H9 (cell line): ENCODE data around the gene KAT2B. TPM values are rescaled to one million over a fixed set of nuclear protein-coding genes. Genes with fewer than 3 reads are reported as not detected.

Source experiments
- DNase-seq: peaks from one replicate; pipeline ENCODE4 v3.0.0-alpha.2; 2017
- H2AFZ ChIP-seq: one replicate; pipeline ENCODE4 v1.6.1; 2013; ENCODE audit warnings: mild to moderate bottlenecking, low read length, control low read depth, moderate library complexity
- H2AK5ac ChIP-seq: 2 replicates; pipeline ENCODE4 v1.6.1; 2013; ENCODE audit warnings: low read length, control low read depth, mixed read lengths; ENCODE audit not compliant: insufficient read length
- H2BK120ac ChIP-seq: one replicate; pipeline ENCODE4 v1.6.1; 2013; ENCODE audit warnings: low read depth, mild to moderate bottlenecking, low read length, control low read depth, inconsistent platforms; ENCODE audit not compliant: poor library complexity, severe bottlenecking
- H2BK12ac ChIP-seq: 2 replicates; pipeline ENCODE4 v1.6.1; 2013; ENCODE audit warnings: low read length, control low read depth, mixed read lengths, low read depth; ENCODE audit not compliant: insufficient read length
- H2BK15ac ChIP-seq: 2 replicates; pipeline ENCODE4 v1.6.1; 2013; ENCODE audit warnings: low read depth, low read length, control low read depth
- H2BK20ac ChIP-seq: one replicate; pipeline ENCODE4 v1.6.1; 2013; ENCODE audit warnings: low read depth, mild to moderate bottlenecking, low read length, control low read depth, inconsistent platforms; ENCODE audit not compliant: poor library complexity, severe bottlenecking
- H2BK5ac ChIP-seq: 2 replicates; pipeline ENCODE4 v1.6.1; 2013; ENCODE audit warnings: low read length, control low read depth, mixed read lengths; ENCODE audit not compliant: insufficient read length
- H3K14ac ChIP-seq: 2 replicates; pipeline ENCODE4 v1.6.1; 2013; ENCODE audit warnings: low read length, control low read depth; ENCODE audit not compliant: insufficient read depth
- H3K18ac ChIP-seq: 2 replicates; pipeline ENCODE4 v1.6.1; 2013; ENCODE audit warnings: low read depth, mild to moderate bottlenecking, mixed read lengths, low read length, control low read depth; ENCODE audit not compliant: insufficient read length
- H3K23ac ChIP-seq: 2 replicates; pipeline ENCODE4 v1.6.1; 2013; ENCODE audit warnings: low read length, control low read depth, mixed read lengths, low read depth; ENCODE audit not compliant: insufficient read length
- H3K23me2 ChIP-seq: 2 replicates; pipeline ENCODE4 v1.6.1; 2013; ENCODE audit warnings: low read depth, mild to moderate bottlenecking, mixed read lengths, low read length, control low read depth; ENCODE audit not compliant: insufficient read length, poor library complexity, severe bottlenecking
- H3K27ac ChIP-seq: 2 replicates; pipeline ENCODE4 v1.5.1; 2013; ENCODE audit warnings: low read length, control low read depth, mixed read lengths, low read depth; ENCODE audit not compliant: insufficient read length
- H3K27me3 ChIP-seq: 2 replicates; pipeline ENCODE4 v1.6.1; 2013; ENCODE audit warnings: low read length, control low read depth, inconsistent platforms; ENCODE audit not compliant: insufficient read depth
- H3K4ac ChIP-seq: 2 replicates; pipeline ENCODE4 v1.6.1; 2013; ENCODE audit warnings: low read depth, mild to moderate bottlenecking, control low read depth, inconsistent platforms, low read length, moderate library complexity
- H3K4me1 ChIP-seq: 2 replicates; pipeline ENCODE4 v1.6.1; 2013; ENCODE audit warnings: low read length, control low read depth, inconsistent platforms; ENCODE audit not compliant: insufficient read depth
- H3K4me2 ChIP-seq: 2 replicates; pipeline ENCODE4 v1.6.1; 2013; ENCODE audit warnings: low read length, control low read depth, mixed read lengths; ENCODE audit not compliant: insufficient read length, insufficient read depth
- H3K56ac ChIP-seq: 2 replicates; pipeline ENCODE4 v1.6.1; 2013; ENCODE audit warnings: low read depth, mild to moderate bottlenecking, mixed read lengths, low read length, control low read depth; ENCODE audit not compliant: insufficient read length
- H3K79me1 ChIP-seq: 2 replicates; pipeline ENCODE4 v1.6.1; 2013; ENCODE audit warnings: low read depth, mild to moderate bottlenecking, moderate library complexity, low read length, control low read depth, inconsistent platforms; ENCODE audit not compliant: insufficient read depth, poor library complexity, severe bottlenecking
- H3K79me2 ChIP-seq: 2 replicates; pipeline ENCODE4 v1.6.1; 2013; ENCODE audit warnings: low read length, control low read depth, inconsistent platforms; ENCODE audit not compliant: insufficient read depth
- H3K9ac ChIP-seq: 2 replicates; pipeline ENCODE4 v1.6.1; 2013; ENCODE audit warnings: low read length, control low read depth, mixed read lengths; ENCODE audit not compliant: insufficient read length; ENCODE audit errors: extremely low read depth
- H3K9me3 ChIP-seq: one replicate; pipeline ENCODE4 v1.6.1; 2013; ENCODE audit warnings: low read depth, low read length, inconsistent platforms; ENCODE audit not compliant: control insufficient read depth
- H3T11ph ChIP-seq: one replicate; pipeline ENCODE4 v1.6.1; 2013; ENCODE audit warnings: mild to moderate bottlenecking, low read length, control low read depth, inconsistent platforms
- H4K20me1 ChIP-seq: one replicate; pipeline ENCODE4 v1.6.1; 2013; ENCODE audit not compliant: control insufficient read depth, insufficient read length, insufficient read depth
- H4K5ac ChIP-seq: 2 replicates; pipeline ENCODE4 v1.6.1; 2013; ENCODE audit warnings: low read depth, mild to moderate bottlenecking, mixed read lengths, low read length, control low read depth; ENCODE audit not compliant: insufficient read length
- H4K8ac ChIP-seq: replicated peaks from 2 replicates; pipeline ENCODE4 v1.6.1; 2013; ENCODE audit warnings: low read length, control low read depth, mixed read lengths, low read depth; ENCODE audit not compliant: insufficient read length
- H4K91ac ChIP-seq: 2 replicates; pipeline ENCODE4 v1.6.1; 2013; ENCODE audit warnings: low read depth, mild to moderate bottlenecking, moderate library complexity, mixed read lengths, low read length, control low read depth; ENCODE audit not compliant: insufficient read length
- H3K27ac Mint-ChIP-seq, 3 experiments: 2 replicates in 2 of 3; 3 replicates in 1 of 3; pipeline ENCODE4 v1.8.0; 2020 to 2021; ENCODE audit warnings: mixed read lengths in 3 of 3, mild to moderate bottlenecking in 1 of 3, moderate library complexity in 1 of 3
- H3K27me3 Mint-ChIP-seq: 2 replicates; pipeline ENCODE4 v1.8.0; 2021; ENCODE audit warnings: low read depth, mild to moderate bottlenecking, moderate library complexity, mixed read lengths
- H3K36me3 Mint-ChIP-seq, 3 experiments: 2 replicates in 2 of 3; 3 replicates in 1 of 3; pipeline ENCODE4 v1.8.0; 2020 to 2021; ENCODE audit warnings: low read depth in 3 of 3, mixed read lengths in 3 of 3; ENCODE audit not compliant: insufficient read depth in 1 of 3
- H3K4me1 Mint-ChIP-seq, 2 experiments: 2 replicates each; pipeline ENCODE4 v1.8.0; 2020; ENCODE audit warnings: mixed read lengths in 2 of 2
- H3K4me3 Mint-ChIP-seq, 2 experiments: 2 replicates in 1 of 2; 3 replicates in 1 of 2; pipeline ENCODE4 v1.8.0; 2020 to 2021; ENCODE audit warnings: mild to moderate bottlenecking in 2 of 2, mixed read lengths in 2 of 2, moderate library complexity in 1 of 2
- H3K9me3 Mint-ChIP-seq, 2 experiments: 2 replicates in 1 of 2; 3 replicates in 1 of 2; pipeline ENCODE4 v1.8.0; 2020; ENCODE audit warnings: mild to moderate bottlenecking in 2 of 2, mixed read lengths in 2 of 2, moderate library complexity in 1 of 2
- WGBS: extraction: QIAGEN DNeasy Blood & Tissue Kit; methylation state at CpG from one replicate; pipeline ENCODE4 v1.1.7; 2013; ENCODE audit warnings: missing lambda C conversion rate, low lambda C conversion rate, mixed read lengths; ENCODE audit not compliant: insufficient read length; ENCODE audit errors: extremely low coverage; 5-methylcytosine and 5-hydroxymethylcytosine counted together
- total RNA-seq: library from RNA; stranded (reverse); gene quantifications from 2 replicates; pipeline ENCODE4 v1.2.1, GENCODE V29; 2021
- TF ChIP-seq, protein P1 (sequence below): fragments of 200-600 bp; sonication (generic); conservative IDR thresholded peaks from 3 replicates; pipeline ENCODE4 v1.8.0; 2021; ENCODE audit warnings: antibody characterized with exemption, mild to moderate bottlenecking

Gene KAT2B
- total RNA-seq, 1 experiment from 2014 or later, result 6.3 TPM

DNA sequence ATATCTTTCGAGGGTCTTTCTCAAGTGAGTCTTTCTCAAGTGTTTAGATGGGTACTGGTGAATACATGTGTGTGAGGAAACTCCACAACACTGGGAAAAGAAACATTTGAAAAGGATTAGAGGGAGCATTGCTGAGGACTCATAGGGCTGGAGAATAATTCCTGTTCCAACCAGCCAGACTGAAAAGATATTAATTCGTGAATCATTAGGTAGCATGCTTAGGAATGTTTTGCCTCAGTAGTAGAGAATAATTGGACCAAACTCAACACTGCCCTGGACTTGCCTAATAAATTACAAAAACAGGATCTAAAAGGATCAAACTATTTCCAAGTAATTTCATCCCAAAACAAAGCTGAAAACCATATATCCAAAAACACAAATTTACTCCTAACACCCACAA, 45.5 kb upstream of the KAT2B start:
- H3K23me2 ChIP-seq, result no peaks in the 10 kb centered on the region

More for the DNA sequence above, 45.5 kb upstream of the KAT2B start:
- H3T11ph ChIP-seq, result no peak overlapping the region
- Mint-ChIP-seq H3K36me3 (no peaks in the 10 kb centered on the region), H3K27me3 (no peaks in the 10 kb centered on the region), H3K27ac (0 out of 7 replicates have a peak overlapping the region, but pooled peaks of 1 of the 3 experiments have one; percentile 45), H3K4me1 (no peaks in the 10 kb centered on the region), H3K4me3 (no peak overlapping the region), H3K9me3 (no peaks in the 10 kb centered on the region; a peak in 1 of 5 replicates)
- H3K4ac ChIP-seq, result no peak overlapping the region
- H2BK15ac ChIP-seq, result no peak overlapping the region
- H2BK20ac ChIP-seq, result no peak overlapping the region
- no peak overlapping the region for H3K27ac ChIP-seq
- no peak overlapping the region for H4K8ac ChIP-seq
- no peak overlapping the region for H2AFZ ChIP-seq
- no peak for DNase-seq
- no peak overlapping the region for H3K23ac ChIP-seq
- H2AK5ac ChIP-seq, result no peak overlapping the region
- TF ChIP-seq, protein P1, sequence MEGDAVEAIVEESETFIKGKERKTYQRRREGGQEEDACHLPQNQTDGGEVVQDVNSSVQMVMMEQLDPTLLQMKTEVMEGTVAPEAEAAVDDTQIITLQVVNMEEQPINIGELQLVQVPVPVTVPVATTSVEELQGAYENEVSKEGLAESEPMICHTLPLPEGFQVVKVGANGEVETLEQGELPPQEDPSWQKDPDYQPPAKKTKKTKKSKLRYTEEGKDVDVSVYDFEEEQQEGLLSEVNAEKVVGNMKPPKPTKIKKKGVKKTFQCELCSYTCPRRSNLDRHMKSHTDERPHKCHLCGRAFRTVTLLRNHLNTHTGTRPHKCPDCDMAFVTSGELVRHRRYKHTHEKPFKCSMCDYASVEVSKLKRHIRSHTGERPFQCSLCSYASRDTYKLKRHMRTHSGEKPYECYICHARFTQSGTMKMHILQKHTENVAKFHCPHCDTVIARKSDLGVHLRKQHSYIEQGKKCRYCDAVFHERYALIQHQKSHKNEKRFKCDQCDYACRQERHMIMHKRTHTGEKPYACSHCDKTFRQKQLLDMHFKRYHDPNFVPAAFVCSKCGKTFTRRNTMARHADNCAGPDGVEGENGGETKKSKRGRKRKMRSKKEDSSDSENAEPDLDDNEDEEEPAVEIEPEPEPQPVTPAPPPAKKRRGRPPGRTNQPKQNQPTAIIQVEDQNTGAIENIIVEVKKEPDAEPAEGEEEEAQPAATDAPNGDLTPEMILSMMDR, result no peak
- no peak overlapping the region for H3K56ac ChIP-seq
- no peaks in the 10 kb centered on the region for H4K20me1 ChIP-seq
- no CpG with 5 or more reads among the region's 2 CpGs for whole genome bisulfite sequencing
- no peaks in the 10 kb centered on the region for H3K27me3 ChIP-seq
- no peaks in the 10 kb centered on the region for H3K9me3 ChIP-seq
- no peaks in the 10 kb centered on the region for H3K79me1 ChIP-seq
- H3K9ac ChIP-seq, result no peak overlapping the region
- H2BK5ac ChIP-seq, result no peak overlapping the region
- H3K14ac ChIP-seq, result no peak overlapping the region
- H4K91ac ChIP-seq, result no peak overlapping the region
- H2BK12ac ChIP-seq, result no peak overlapping the region
- H4K5ac ChIP-seq, result no peak overlapping the region
- no peak overlapping the region for H3K4me2 ChIP-seq
- no peak overlapping the region for H3K18ac ChIP-seq
- H2BK120ac ChIP-seq, result no peak overlapping the region
- no peaks in the 10 kb centered on the region for H3K4me1 ChIP-seq
- H3K79me2 ChIP-seq, result no peaks in the 10 kb centered on the region
